GM06990 (cell line): ENCODE measurements around the gene PRUNE2.

ENCODE experiments used
- DNase-seq: peaks from one replicate; pipeline ENCODE4 v3.0.0-alpha.2; 2011; ENCODE audit not compliant: insufficient read length; ENCODE audit errors: extremely low read depth
- H3K27me3 ChIP-seq: replicated peaks from 2 replicates; pipeline ENCODE4 v1.6.0; 2011; ENCODE audit warnings: low read length; ENCODE audit not compliant: control insufficient read depth, insufficient read depth
- H3K36me3 ChIP-seq: 2 replicates; pipeline ENCODE4 v1.5.1; 2011; ENCODE audit warnings: low read length; ENCODE audit not compliant: control insufficient read depth, insufficient read depth
- H3K4me3 ChIP-seq: replicated peaks from 2 replicates; pipeline ENCODE4 v1.5.1; 2011; ENCODE audit warnings: low read depth, mild to moderate bottlenecking, control low read depth, low read length
- TF ChIP-seq, protein P1 (sequence below): IDR thresholded peaks from 2 replicates; pipeline ENCODE4 v1.5.1; 2011; ENCODE audit warnings: low read length, control low read depth, mild to moderate bottlenecking, inconsistent platforms; ENCODE audit not compliant: insufficient read depth, poor library complexity, severe bottlenecking

The PRUNE2 gene

DNA sequence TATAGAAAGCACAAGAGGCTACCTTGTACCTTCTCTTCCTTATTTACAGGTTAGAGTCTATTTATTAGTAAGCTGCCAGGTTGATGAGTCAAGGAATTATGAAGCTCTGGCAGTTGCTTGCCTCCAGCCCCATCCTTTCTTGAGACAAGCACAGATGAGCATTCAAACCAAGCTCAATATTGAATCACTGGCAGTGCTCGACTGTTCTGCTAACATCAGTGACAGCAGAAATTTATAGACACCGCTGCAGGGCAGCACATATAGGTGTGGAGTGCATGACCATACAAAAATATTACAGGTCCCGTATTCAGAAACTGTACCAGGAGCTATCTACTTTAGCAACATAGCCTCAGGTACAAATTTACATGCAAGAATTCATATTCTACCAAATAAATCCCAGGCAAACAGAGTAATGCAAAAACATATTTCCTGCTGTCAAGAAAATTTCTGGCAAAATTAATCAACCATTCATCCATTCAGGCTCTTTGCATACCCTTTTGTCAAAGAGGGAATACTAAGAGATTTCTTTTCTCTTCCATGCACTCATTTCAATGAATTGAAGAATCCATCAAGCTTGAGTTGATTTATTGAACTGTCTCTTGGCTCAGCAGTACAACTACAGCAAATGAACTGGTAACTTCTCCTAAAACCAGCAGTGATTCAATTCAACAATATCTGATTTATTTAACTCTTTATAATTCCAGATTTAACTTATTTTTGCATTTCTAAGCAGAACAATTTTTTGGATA is 168.6 kb downstream of the PRUNE2 start:
- DNase-seq: no peak
- no peak overlapping the region for H3K4me3 ChIP-seq
- TF ChIP-seq, protein P1, sequence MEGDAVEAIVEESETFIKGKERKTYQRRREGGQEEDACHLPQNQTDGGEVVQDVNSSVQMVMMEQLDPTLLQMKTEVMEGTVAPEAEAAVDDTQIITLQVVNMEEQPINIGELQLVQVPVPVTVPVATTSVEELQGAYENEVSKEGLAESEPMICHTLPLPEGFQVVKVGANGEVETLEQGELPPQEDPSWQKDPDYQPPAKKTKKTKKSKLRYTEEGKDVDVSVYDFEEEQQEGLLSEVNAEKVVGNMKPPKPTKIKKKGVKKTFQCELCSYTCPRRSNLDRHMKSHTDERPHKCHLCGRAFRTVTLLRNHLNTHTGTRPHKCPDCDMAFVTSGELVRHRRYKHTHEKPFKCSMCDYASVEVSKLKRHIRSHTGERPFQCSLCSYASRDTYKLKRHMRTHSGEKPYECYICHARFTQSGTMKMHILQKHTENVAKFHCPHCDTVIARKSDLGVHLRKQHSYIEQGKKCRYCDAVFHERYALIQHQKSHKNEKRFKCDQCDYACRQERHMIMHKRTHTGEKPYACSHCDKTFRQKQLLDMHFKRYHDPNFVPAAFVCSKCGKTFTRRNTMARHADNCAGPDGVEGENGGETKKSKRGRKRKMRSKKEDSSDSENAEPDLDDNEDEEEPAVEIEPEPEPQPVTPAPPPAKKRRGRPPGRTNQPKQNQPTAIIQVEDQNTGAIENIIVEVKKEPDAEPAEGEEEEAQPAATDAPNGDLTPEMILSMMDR: no peak
- H3K27me3 ChIP-seq: no peaks in the 10 kb centered on the region
- no peaks in the 10 kb centered on the region for H3K36me3 ChIP-seq

DNA sequence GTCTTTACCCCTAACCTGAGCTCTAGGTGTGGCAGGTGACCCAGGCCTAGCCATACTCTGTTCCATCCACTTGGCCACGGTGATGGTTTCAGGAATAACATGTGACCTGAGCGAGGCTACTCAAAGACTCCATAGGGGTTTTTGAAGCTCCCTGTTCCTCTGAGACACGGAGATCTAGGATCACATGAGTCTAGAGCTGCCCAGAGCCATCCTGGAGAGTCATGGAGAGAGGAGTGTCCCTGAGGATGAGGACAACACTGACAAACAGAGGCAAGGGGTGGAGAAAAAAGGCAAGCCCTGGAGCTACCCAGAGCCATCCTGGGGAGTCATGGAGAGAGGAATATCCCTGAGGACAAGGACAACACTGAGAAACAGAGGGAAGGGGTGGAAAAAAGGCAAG is 171.2 kb downstream of the PRUNE2 start:
- TF ChIP-seq, protein P1: no peak
- Histone ChIP-seq H3K36me3 (no peaks in the 10 kb centered on the region), H3K4me3 (no peak overlapping the region), H3K27me3 (no peaks in the 10 kb centered on the region)
- DNase-seq: no peak

DNA sequence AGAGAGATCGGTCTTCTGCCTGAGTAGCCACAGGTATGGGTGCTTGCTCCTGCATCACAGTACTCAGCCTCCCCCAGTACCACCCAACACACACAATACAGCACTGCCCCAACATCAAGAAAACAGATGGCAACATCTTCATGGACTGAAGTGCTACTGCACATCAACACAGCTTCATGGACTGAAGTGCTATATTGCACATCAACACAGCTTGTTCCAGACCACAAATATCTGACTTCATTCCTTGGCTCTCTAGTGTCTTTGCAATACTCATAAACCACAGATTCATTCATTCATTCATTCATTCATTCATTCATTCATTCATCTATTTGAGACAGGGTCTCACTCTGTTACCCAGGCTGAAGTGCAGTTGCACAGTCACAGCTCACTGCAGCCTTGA is 172.8 kb downstream of the PRUNE2 start:
- Histone ChIP-seq H3K36me3 (no peaks in the 10 kb centered on the region), H3K4me3 (no peak overlapping the region), H3K27me3 (no peaks in the 10 kb centered on the region)
- TF ChIP-seq, protein P1: no peak
- no peak for DNase-seq

DNA sequence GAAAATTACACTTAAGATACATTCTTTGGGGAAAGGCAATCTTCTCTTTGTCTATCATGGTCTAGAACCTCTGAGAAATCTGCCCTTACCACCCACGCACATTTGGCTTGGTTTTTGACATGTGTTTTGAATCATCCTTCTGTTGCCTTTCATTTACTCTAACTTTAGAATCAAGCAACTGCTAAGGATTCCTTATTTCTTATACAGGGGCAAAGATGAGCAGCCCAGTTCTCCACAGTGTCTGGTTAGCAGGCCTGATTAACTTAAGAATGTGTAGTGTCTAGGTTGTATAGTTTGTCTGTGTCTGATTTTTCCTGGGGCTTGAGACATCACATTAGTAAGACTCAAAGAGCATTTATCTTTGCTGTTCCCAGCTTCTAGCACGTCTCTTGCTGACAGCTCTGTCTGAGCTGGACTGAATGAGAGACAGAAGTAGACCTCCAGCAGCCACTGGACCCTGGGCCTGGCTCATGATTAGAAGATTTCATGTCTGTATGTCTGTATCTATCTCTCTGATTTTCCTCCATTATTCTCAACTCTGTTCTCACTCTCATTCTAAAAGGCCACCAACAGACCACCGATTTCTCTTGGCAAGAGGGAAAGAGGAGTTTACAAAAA is 173.5 kb downstream of the PRUNE2 start:
- TF ChIP-seq, protein P1: no peak
- DNase-seq: no peak

DNA sequence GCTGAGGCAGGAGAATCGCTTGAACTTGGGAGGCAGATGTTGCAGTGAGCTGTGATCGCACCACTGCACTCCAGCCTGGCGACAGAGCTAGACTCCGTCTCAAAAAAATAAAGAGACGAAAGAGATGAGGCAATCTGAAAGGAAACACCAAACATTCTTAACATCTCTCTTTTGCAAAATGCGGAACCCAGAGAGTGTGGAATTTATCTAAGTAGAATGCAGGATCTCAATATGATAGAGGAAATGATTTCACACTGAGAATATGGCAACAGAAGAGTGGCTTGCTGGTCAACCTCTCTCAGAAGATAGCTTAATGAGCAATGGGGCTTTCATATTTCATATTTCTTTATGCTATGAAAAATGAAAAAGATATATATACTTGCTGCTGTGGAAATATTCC is 175.1 kb downstream of the PRUNE2 start:
- no peak overlapping the region for H3K4me3 ChIP-seq
- H3K36me3 ChIP-seq: no peaks in the 10 kb centered on the region
- H3K27me3 ChIP-seq: no peaks in the 10 kb centered on the region
- no peak for DNase-seq
- TF ChIP-seq, protein P1: no peak

More for the DNA sequence above, 173.5 kb downstream of the PRUNE2 start:
- Histone ChIP-seq H3K27me3 (no peaks in the 10 kb centered on the region), H3K36me3 (no peaks in the 10 kb centered on the region), H3K4me3 (no peak overlapping the region)
